ENCODE measurements around the gene SLC25A1. TPM values are rescaled to one million over a fixed set of nuclear protein-coding genes. Genes with fewer than 3 reads are reported as not detected.

The SLC25A1 gene
- total and polyA plus RNA-seq, 2 of the 8 experiments (the other 6 are each of a cell fraction or from before 2014, with no cell fraction given) = 110 to 148 TPM

GRCh38 chr22:19203834-19204233 lies 25.3 kb upstream of the SLC25A1 start:
- Histone ChIP-seq H3K23ac (ENCODE audit: insufficient read length) (no peak overlapping the region), H2BK20ac (ENCODE audit: low read length) (no peak overlapping the region), H3K4me1 (replicated peaks in 1 of 4; ENCODE audit: control insufficient read depth in 3 of 4, insufficient read depth in 4 of 4, low read length in 3 of 4) (0 out of 7 replicates have a peak, but pooled peaks cover 0 to 2% (median 0%) of the 10 kb centered on the region in 4 experiments), H4K8ac (ENCODE audit: extremely low read depth, insufficient read depth, low read length) (0 out of 2 replicates have a peak overlapping the region, but pooled peaks have one; percentile 14), H3K79me2 (ENCODE audit: control insufficient read depth in 1 of 2, insufficient read depth in 2 of 2, low read length in 2 of 2) (no peaks in the 10 kb centered on the region), H3K27me3 (replicated peaks in 1 of 4; ENCODE audit: control insufficient read depth in 3 of 4, extremely low read depth in 1 of 4, insufficient read depth in 3 of 4, low read length in 3 of 4) (no peaks in the 10 kb centered on the region), H4K91ac (replicated peaks; ENCODE audit: insufficient read length, low read length) (no peak overlapping the region), H3K18ac (ENCODE audit: extremely low read depth, low read length) (no peak overlapping the region), H3K14ac (ENCODE audit: insufficient read length) (no peak overlapping the region), H3K4ac (replicated peaks; ENCODE audit: insufficient read length, low read depth, low read length) (no peak overlapping the region), H4K5ac (ENCODE audit: insufficient read length, low read depth, low read length) (no peak overlapping the region), H3K79me1 (ENCODE audit: low read depth, low read length) (no peaks in the 10 kb centered on the region), H2AFZ (ENCODE audit: low read length) (no peak overlapping the region), H2BK5ac (ENCODE audit: low read depth, low read length) (no peak overlapping the region), H3K9me3 (ENCODE audit: insufficient read depth in 2 of 2, low read depth in 1 of 2, low read length in 1 of 2) (no peaks in the 10 kb centered on the region), H3K27ac (ENCODE audit: low read depth, low read length) (no peak overlapping the region), H2BK15ac (ENCODE audit: low read length) (0 out of 2 replicates have a peak overlapping the region, but pooled peaks have one; percentile 31), H3K56ac (replicated peaks; ENCODE audit: insufficient read length, low read depth, low read length) (no peak overlapping the region), H2BK120ac (replicated peaks; ENCODE audit: low read depth, low read length) (no peak overlapping the region), H2AK5ac (ENCODE audit: low read depth, low read length) (no peak overlapping the region), H3K36me3 (ENCODE audit: control insufficient read depth in 2 of 4, insufficient read depth in 4 of 4, low read length in 3 of 4) (peaks cover 3 to 14% (median 6%) of the 10 kb centered on the region in 4 experiments; a peak in 6 of 8 replicates), H3K4me2 (ENCODE audit: insufficient read depth in 1 of 2, low read depth in 2 of 2, low read length in 2 of 2) (no peak overlapping the region), H4K20me1 (replicated peaks in 1 of 2; ENCODE audit: control insufficient read depth in 1 of 2, insufficient read depth in 2 of 2, low read length in 2 of 2) (peaks cover 0 to 3% of the 10 kb centered on the region in 2 experiments), H3K9ac (replicated peaks in 1 of 4; ENCODE audit: extremely low read depth in 1 of 4, low read depth in 3 of 4, low read length in 3 of 4) (no peak overlapping the region), H3K4me3 (ENCODE audit: extremely low read depth in 1 of 4, insufficient read depth in 2 of 4, low read depth in 3 of 4, low read length in 4 of 4) (no peak overlapping the region), H3K23me2 (ENCODE audit: low read depth, low read length) (no peaks in the 10 kb centered on the region), H2BK12ac (ENCODE audit: low read depth, low read length) (no peak overlapping the region)
- TF ChIP-seq SP1 (IDR thresholded peaks at IDR 0.05; ENCODE audit: low read depth, low read length) = no peak
- no peak for TF ChIP-seq HDAC2 (IDR thresholded peaks at IDR 0.05; ENCODE audit: borderline replicate concordance in 1 of 2, low read depth in 2 of 2, low read length in 2 of 2)
- TF ChIP-seq SP2 (IDR thresholded peaks at IDR 0.05; ENCODE audit: low read length) = no peak
- no peak for TF ChIP-seq ASH2L (IDR thresholded peaks at IDR 0.05; ENCODE audit: low read length)
- no peak for TF ChIP-seq POU5F1 (IDR thresholded peaks at IDR 0.05; ENCODE audit: low read depth, low read length)
- no peak for TF ChIP-seq TCF12 (IDR thresholded peaks at IDR 0.05; ENCODE audit: low read depth, low read length)
- TF ChIP-seq, protein P1, sequence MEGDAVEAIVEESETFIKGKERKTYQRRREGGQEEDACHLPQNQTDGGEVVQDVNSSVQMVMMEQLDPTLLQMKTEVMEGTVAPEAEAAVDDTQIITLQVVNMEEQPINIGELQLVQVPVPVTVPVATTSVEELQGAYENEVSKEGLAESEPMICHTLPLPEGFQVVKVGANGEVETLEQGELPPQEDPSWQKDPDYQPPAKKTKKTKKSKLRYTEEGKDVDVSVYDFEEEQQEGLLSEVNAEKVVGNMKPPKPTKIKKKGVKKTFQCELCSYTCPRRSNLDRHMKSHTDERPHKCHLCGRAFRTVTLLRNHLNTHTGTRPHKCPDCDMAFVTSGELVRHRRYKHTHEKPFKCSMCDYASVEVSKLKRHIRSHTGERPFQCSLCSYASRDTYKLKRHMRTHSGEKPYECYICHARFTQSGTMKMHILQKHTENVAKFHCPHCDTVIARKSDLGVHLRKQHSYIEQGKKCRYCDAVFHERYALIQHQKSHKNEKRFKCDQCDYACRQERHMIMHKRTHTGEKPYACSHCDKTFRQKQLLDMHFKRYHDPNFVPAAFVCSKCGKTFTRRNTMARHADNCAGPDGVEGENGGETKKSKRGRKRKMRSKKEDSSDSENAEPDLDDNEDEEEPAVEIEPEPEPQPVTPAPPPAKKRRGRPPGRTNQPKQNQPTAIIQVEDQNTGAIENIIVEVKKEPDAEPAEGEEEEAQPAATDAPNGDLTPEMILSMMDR (IDR thresholded peaks at IDR 0.05; ENCODE audit: control extremely low read depth in 1 of 3, insufficient read depth in 1 of 3, low read depth in 1 of 3, low read length in 3 of 3) = no peak
- TF ChIP-seq TBP (IDR thresholded peaks at IDR 0.05; ENCODE audit: low read depth, low read length) = no peak
- CTCF ChIA-PET (ENCODE audit: partially characterized antibody) = interaction anchor here (1.3 to 1.4 kb wide), 2 partner anchors 15 to 17 kb away, joined by 3 read pairs; no protein-coding TSS in a partner anchor
- WGBS, 2 experiments (ENCODE audit: extremely low coverage in 1 of 2, insufficient coverage in 1 of 2, insufficient read length in 1 of 2, insufficient replicate concordance in 2 of 2, low coverage in 1 of 2, low lambda C conversion rate in 2 of 2, missing lambda C conversion rate in 1 of 2) = 95% methylated on average over 8 of the region's 8 CpGs; no CpG with 5 or more reads in 1 of the 2 experiments
- no peak for DNase-seq (ENCODE audit: low read depth in 1 of 2, low spot score in 2 of 2)
- POLR2A ChIA-PET (ENCODE audit: partially characterized antibody) = interaction anchor here (0.7 kb wide), 1 partner anchor 15 kb away, joined by 3 read pairs; no protein-coding TSS in a partner anchor
- no peak for FAIRE-seq

Data from H1 (cell line).